ENCODE measurements around the gene LARGE2. TPM values are rescaled to one million over a fixed set of nuclear protein-coding genes. Genes with fewer than 3 reads are reported as not detected.

LARGE2 gene
- total RNA-seq, 1 experiment from 2014 or later = 124 TPM

GRCh38 chr11:45892856-45893255 is 29.6 kb upstream of the LARGE2 start (continued):
- TF ChIP-seq ATF3 (CRISPR knock-in tag; conservative IDR thresholded peaks at IDR 0.05) (no peak), SMAD3 (CRISPR knock-in tag; IDR thresholded peaks at IDR 0.05; ENCODE audit: borderline replicate concordance) (no peak), ZNF512 (CRISPR knock-in tag; IDR thresholded peaks at IDR 0.05; ENCODE audit: borderline replicate concordance) (no peak), USF2 (CRISPR knock-in tag; IDR thresholded peaks at IDR 0.05) (no peak), MYBL2 (CRISPR knock-in tag; IDR thresholded peaks at IDR 0.05) (no peak), ZNF317 (CRISPR knock-in tag; IDR thresholded peaks at IDR 0.05; ENCODE audit: borderline replicate concordance, low read depth) (no peak), CBFB (CRISPR knock-in tag; IDR thresholded peaks at IDR 0.05; ENCODE audit: low read depth) (no peak), GABPB1 (CRISPR knock-in tag; IDR thresholded peaks at IDR 0.05) (no peak), KAT7 (CRISPR knock-in tag; IDR thresholded peaks at IDR 0.05; ENCODE audit: borderline replicate concordance) (no peak), NFYB (CRISPR knock-in tag; conservative IDR thresholded peaks at IDR 0.05; ENCODE audit: low read depth) (no peak)

GRCh38 chr11:45894555-45895247 is 27.8 kb upstream of the LARGE2 start:
- H3K27ac Mint-ChIP-seq = no peak overlapping the region
- ChIA-PET CTCF (no interaction called here), POLR2A (no interaction called here)
- H3K9me3 Mint-ChIP-seq = no peaks in the 10 kb centered on the region
- no peak overlapping the region for H3K4me3 Mint-ChIP-seq
- ATAC-seq (no peak), DNase-seq (ENCODE audit: low spot score) (no peak)
- H3K36me3 Mint-ChIP-seq = no peaks in the 10 kb centered on the region
- peaks cover 30% of the 10 kb centered on the region for H3K4me1 Mint-ChIP-seq
- no peaks in the 10 kb centered on the region for H3K27me3 Mint-ChIP-seq (ENCODE audit: low read depth)
- no peak for TF ChIP-seq EMX1 (CRISPR knock-in tag; IDR thresholded peaks at IDR 0.05)
- TF ChIP-seq JAZF1 (CRISPR knock-in tag; IDR thresholded peaks at IDR 0.05) = no peak
- no peak for TF ChIP-seq ATF3 (CRISPR knock-in tag; conservative IDR thresholded peaks at IDR 0.05)
- TF ChIP-seq ZNF317 (CRISPR knock-in tag; IDR thresholded peaks at IDR 0.05; ENCODE audit: borderline replicate concordance, low read depth) = no peak
- no peak for TF ChIP-seq OVOL2 (CRISPR knock-in tag; IDR thresholded peaks at IDR 0.05; ENCODE audit: borderline replicate concordance)
- TF ChIP-seq RORB (CRISPR knock-in tag; IDR thresholded peaks at IDR 0.05) = no peak
- no peak for TF ChIP-seq ZNF396 (CRISPR knock-in tag; IDR thresholded peaks at IDR 0.05; ENCODE audit: borderline replicate concordance)
- no peak for TF ChIP-seq IRF2 (CRISPR knock-in tag; IDR thresholded peaks at IDR 0.05; ENCODE audit: borderline replicate concordance, low read depth)
- TF ChIP-seq ZNF425 (CRISPR knock-in tag; conservative IDR thresholded peaks at IDR 0.05) = no peak
- TF ChIP-seq ZMAT4 (CRISPR knock-in tag; IDR thresholded peaks at IDR 0.05) = no peak
- TF ChIP-seq ZNF232 (CRISPR knock-in tag; IDR thresholded peaks at IDR 0.05) = no peak
- TF ChIP-seq NR2C2 (CRISPR knock-in tag; IDR thresholded peaks at IDR 0.05) = no peak
- no peak for TF ChIP-seq TEAD4 (CRISPR knock-in tag; IDR thresholded peaks at IDR 0.05)
- no peak for TF ChIP-seq ZNF512 (CRISPR knock-in tag; IDR thresholded peaks at IDR 0.05; ENCODE audit: borderline replicate concordance)
- TF ChIP-seq ZNF121 (CRISPR knock-in tag; IDR thresholded peaks at IDR 0.05) = no peak
- TF ChIP-seq NR3C1 (CRISPR knock-in tag; conservative IDR thresholded peaks at IDR 0.05; ENCODE audit: low read depth) = no peak
- TF ChIP-seq GABPB1 (CRISPR knock-in tag; IDR thresholded peaks at IDR 0.05) = no peak
- TF ChIP-seq FOXP4 (CRISPR knock-in tag; IDR thresholded peaks at IDR 0.05) = no peak
- no peak for TF ChIP-seq NR1H2 (CRISPR knock-in tag; IDR thresholded peaks at IDR 0.05)

Measured in WTC11 (cell line).